Dermis microvascular lymphatic vessel endothelial cell (primary cell): ENCODE measurements around the gene PWWP2B. TPM values are rescaled to one million over a fixed set of nuclear protein-coding genes. Genes with fewer than 3 reads are reported as not detected.
"Not testable (repeated sequence)": the region's sequence is repeated elsewhere in the genome, so short reads cannot be mapped to it uniquely, and the experiment has no call there.

ENCODE experiments used
- DNase-seq, 2 donors: peaks; one replicate each; pipeline versions ENCODE4 v3.0.0 to v3.0.0-alpha.2; 2010; ENCODE audit warnings: low read depth in 2 of 2
- total RNA-seq: library from RNA; depleted of rRNA; stranded (reverse); fragments of >200 nt; gene quantifications from 2 replicates; pipeline ENCODE4 v1.2.1, GENCODE V29; 2014

Gene PWWP2B
- total RNA-seq, 1 donor from 2014 or later: 9.4 TPM

- DNase-seq: no peak
Measured at GRCh38 chr10:132363376-132363775, 33.6 kb upstream of the PWWP2B start.

- peak in 1 of 2 donors; percentile 52 for DNase-seq
Measured at GRCh38 chr10:132363921-132364593, 32.9 kb upstream of the PWWP2B start.

GRCh38 chr10:132364594-132364970, 32.4 kb upstream of the PWWP2B start:
- no peak for DNase-seq

GRCh38 chr10:132365102-132365501, 31.9 kb upstream of the PWWP2B start:
- DNase-seq: no peak

GRCh38 chr10:132366006-132366405, 31.0 kb upstream of the PWWP2B start:
- no peak for DNase-seq

- DNase-seq: no peak
Measured at GRCh38 chr10:132366499-132366898, 30.5 kb upstream of the PWWP2B start.

- DNase-seq: no peak
Measured at GRCh38 chr10:132368391-132368790, 28.6 kb upstream of the PWWP2B start.

- DNase-seq: no peak
Measured at GRCh38 chr10:132368881-132369635, 27.9 kb upstream of the PWWP2B start.

- no peak for DNase-seq
Measured at GRCh38 chr10:132369636-132370185, 27.3 kb upstream of the PWWP2B start.

- no peak for DNase-seq
Measured at GRCh38 chr10:132370426-132371340, 26.3 kb upstream of the PWWP2B start.

GRCh38 chr10:132371641-132372081, 25.3 kb upstream of the PWWP2B start:
- DNase-seq: no peak

GRCh38 chr10:132372516-132373095, 24.4 kb upstream of the PWWP2B start:
- DNase-seq: no peak

- DNase-seq: no peak
Measured at GRCh38 chr10:132373241-132373955, 23.6 kb upstream of the PWWP2B start.

GRCh38 chr10:132374176-132374575, 22.8 kb upstream of the PWWP2B start:
- DNase-seq: no peak

GRCh38 chr10:132374612-132375011, 22.4 kb upstream of the PWWP2B start:
- no peak for DNase-seq

GRCh38 chr10:132375116-132375794, 21.7 kb upstream of the PWWP2B start:
- DNase-seq: no peak

- DNase-seq: no peak
Measured at GRCh38 chr10:132375795-132376297, 21.2 kb upstream of the PWWP2B start.

GRCh38 chr10:132376394-132376851, 20.6 kb upstream of the PWWP2B start:
- DNase-seq: peak in 1 of 2 donors; percentile 19

- no peak for DNase-seq
Measured at GRCh38 chr10:132377326-132377725, 19.7 kb upstream of the PWWP2B start.

GRCh38 chr10:132379026-132379425, 18.0 kb upstream of the PWWP2B start:
- not testable (repeated sequence) for DNase-seq
